ENCODE measurements around the gene PRR12.

Gene PRR12

GRCh38 chr19:49583239-49583638, 7.7 kb upstream of the PRR12 start:
- H3K4me2 ChIP-seq (ENCODE audit: low read length), result no peak overlapping the region
- no peaks in the 10 kb centered on the region for H3F3A ChIP-seq (ENCODE audit: insufficient read depth, low read length)
- H4K20me1 ChIP-seq (ENCODE audit: insufficient read depth, low read length), result no peaks in the 10 kb centered on the region
- H3K4me1 ChIP-seq (ENCODE audit: insufficient read depth, low read length, severe bottlenecking), result peaks cover 27% of the 10 kb centered on the region
- no peak for TF ChIP-seq CTCF (IDR thresholded peaks at IDR 0.05; ENCODE audit: low read length)
- no peak for TF ChIP-seq EZH2 (IDR thresholded peaks at IDR 0.05; ENCODE audit: borderline replicate concordance, low read length)
- no peak overlapping the region for H3K27ac ChIP-seq (ENCODE audit: low read depth, low read length, poor library complexity, severe bottlenecking)
- H3K27me3 ChIP-seq (ENCODE audit: insufficient read depth, low read length), result no peaks in the 10 kb centered on the region
- H3K36me3 ChIP-seq (ENCODE audit: insufficient read depth, low read length), result no peaks in the 10 kb centered on the region
- H3K9ac ChIP-seq (ENCODE audit: low read length), result no peak overlapping the region
- H2AFZ ChIP-seq (ENCODE audit: low read length), result no peak overlapping the region
- H3K9me2 ChIP-seq (ENCODE audit: low read depth, low read length), result no peaks in the 10 kb centered on the region
- no peak overlapping the region for H3K4me3 ChIP-seq (ENCODE audit: low read depth, low read length, poor library complexity, severe bottlenecking)
- H3K79me2 ChIP-seq (ENCODE audit: insufficient read depth, low read length), result peaks cover 15% of the 10 kb centered on the region
- no peaks in the 10 kb centered on the region for H3K9me3 ChIP-seq (ENCODE audit: low read length)

- Histone ChIP-seq H3K9me2 (ENCODE audit: low read depth, low read length) (no peaks in the 10 kb centered on the region), H3K4me2 (ENCODE audit: low read length) (no peak overlapping the region), H3K79me2 (ENCODE audit: insufficient read depth, low read length) (peaks cover 2% of the 10 kb centered on the region; the same call in 1 of the 2 replicates), H4K20me1 (ENCODE audit: insufficient read depth, low read length) (no peaks in the 10 kb centered on the region), H2AFZ (ENCODE audit: low read length) (no peak overlapping the region), H3K27me3 (ENCODE audit: insufficient read depth, low read length) (no peaks in the 10 kb centered on the region), H3K9ac (ENCODE audit: low read length) (no peak overlapping the region), H3F3A (ENCODE audit: insufficient read depth, low read length) (no peaks in the 10 kb centered on the region), H3K9me3 (ENCODE audit: low read length) (no peaks in the 10 kb centered on the region), H3K27ac (ENCODE audit: low read depth, low read length, poor library complexity, severe bottlenecking) (no peak overlapping the region), H3K36me3 (ENCODE audit: insufficient read depth, low read length) (no peaks in the 10 kb centered on the region), H3K4me3 (ENCODE audit: low read depth, low read length, poor library complexity, severe bottlenecking) (no peak overlapping the region), H3K4me1 (ENCODE audit: insufficient read depth, low read length, severe bottlenecking) (peaks cover 13% of the 10 kb centered on the region)
- TF ChIP-seq EZH2 (IDR thresholded peaks at IDR 0.05; ENCODE audit: borderline replicate concordance, low read length) (no peak), CTCF (IDR thresholded peaks at IDR 0.05; ENCODE audit: low read length) (no peak)
These were observed 6.0 kb upstream of the PRR12 start for GRCh38 chr19:49585023-49585422.

DNA sequence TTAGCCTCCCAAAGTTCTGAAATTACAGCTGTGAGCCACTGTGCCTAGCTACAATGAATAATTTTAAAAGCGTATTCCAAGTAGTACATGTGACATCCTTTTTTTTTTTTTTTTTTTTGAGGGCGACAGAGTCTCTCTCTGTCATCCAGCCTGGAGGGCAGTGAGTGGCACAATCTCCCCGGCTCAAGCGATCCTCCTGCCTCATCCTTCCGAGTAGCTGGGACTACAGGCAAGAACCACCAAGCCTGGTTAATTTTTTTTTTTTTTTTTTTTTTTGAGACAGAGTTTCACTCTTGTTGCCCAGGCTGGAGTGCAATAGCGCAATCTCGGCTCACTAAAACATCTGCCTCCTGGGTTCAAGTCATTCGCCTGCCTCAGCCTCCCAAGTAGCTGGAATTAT, 3.8 kb upstream of the PRR12 start:
- H4K20me1 ChIP-seq (ENCODE audit: insufficient read depth, low read length), result no peaks in the 10 kb centered on the region
- no peak overlapping the region for H3K9ac ChIP-seq (ENCODE audit: low read length)
- no peak overlapping the region for H2AFZ ChIP-seq (ENCODE audit: low read length)
- H3K4me3 ChIP-seq (ENCODE audit: low read depth, low read length, poor library complexity, severe bottlenecking), result no peak overlapping the region
- H3F3A ChIP-seq (ENCODE audit: insufficient read depth, low read length), result no peaks in the 10 kb centered on the region
- H3K9me2 ChIP-seq (ENCODE audit: low read depth, low read length), result no peaks in the 10 kb centered on the region
- no peaks in the 10 kb centered on the region for H3K36me3 ChIP-seq (ENCODE audit: insufficient read depth, low read length)
- TF ChIP-seq CTCF (IDR thresholded peaks at IDR 0.05; ENCODE audit: low read length) (no peak), EZH2 (IDR thresholded peaks at IDR 0.05; ENCODE audit: borderline replicate concordance, low read length) (no peak)
- no peaks in the 10 kb centered on the region for H3K27me3 ChIP-seq (ENCODE audit: insufficient read depth, low read length)
- no peaks in the 10 kb centered on the region for H3K9me3 ChIP-seq (ENCODE audit: low read length)
- no peak overlapping the region for H3K4me2 ChIP-seq (ENCODE audit: low read length)
- H3K4me1 ChIP-seq (ENCODE audit: insufficient read depth, low read length, severe bottlenecking), result no peaks in the 10 kb centered on the region
- H3K27ac ChIP-seq (ENCODE audit: low read depth, low read length, poor library complexity, severe bottlenecking), result no peak overlapping the region
- H3K79me2 ChIP-seq (ENCODE audit: insufficient read depth, low read length), result peaks cover 5% of the 10 kb centered on the region; the same call in 1 of the 2 replicates
